RWPE2 (cell line): Measurements from ENCODE around the gene MYO1E.

ENCODE experiments used
- ATAC-seq: fragments of 200-7000 bp; cut with Tn5 transposase; 3 replicates; pipeline ENCODE4 v1.9.1; 2021; ENCODE audit warnings: low read depth
- DNase-seq: peaks from one replicate; pipeline ENCODE4 v3.0.0-alpha.2; 2020; ENCODE audit warnings: low spot score
- H3K27ac ChIP-seq: fragments of 450-650 bp; 2 replicates; pipeline ENCODE4 v1.5.1; 2017; ENCODE audit warnings: mild to moderate bottlenecking; ENCODE audit not compliant: poor library complexity, severe bottlenecking
- H3K27me3 ChIP-seq: fragments of 250-450 bp; sonication (Bioruptor Pico); 2 replicates; pipeline ENCODE4 v1.5.1; 2021; ENCODE audit warnings: mild to moderate bottlenecking, moderate library complexity; ENCODE audit not compliant: insufficient read depth, poor library complexity, severe bottlenecking
- H3K36me3 ChIP-seq: fragments of 250-450 bp; sonication (Bioruptor Pico); 2 replicates; pipeline ENCODE4 v1.5.1; 2020; ENCODE audit warnings: low read depth, mild to moderate bottlenecking, moderate library complexity
- H3K4me1 ChIP-seq: fragments of 250-450 bp; sonication (Bioruptor Pico); 2 replicates; pipeline ENCODE4 v1.5.1; 2021; ENCODE audit warnings: mild to moderate bottlenecking, moderate library complexity; ENCODE audit not compliant: insufficient read depth, poor library complexity, severe bottlenecking
- H3K4me3 ChIP-seq: fragments of 250-450 bp; sonication (Bioruptor Pico); 2 replicates; pipeline ENCODE4 v1.5.1; 2021; ENCODE audit warnings: mild to moderate bottlenecking, moderate library complexity; ENCODE audit not compliant: severe bottlenecking
- H3K9me3 ChIP-seq: fragments of 250-450 bp; sonication (Bioruptor Pico); 2 replicates; pipeline ENCODE4 v1.5.1; 2021; ENCODE audit warnings: mild to moderate bottlenecking, moderate library complexity; ENCODE audit not compliant: severe bottlenecking
- TF ChIP-seq, protein P1 (sequence below): fragments of 450-650 bp; IDR thresholded peaks from one replicate; pipeline ENCODE4 v1.5.1; 2017; ENCODE audit warnings: mild to moderate bottlenecking, moderate library complexity; ENCODE audit not compliant: poor library complexity, severe bottlenecking

Gene MYO1E

DNA sequence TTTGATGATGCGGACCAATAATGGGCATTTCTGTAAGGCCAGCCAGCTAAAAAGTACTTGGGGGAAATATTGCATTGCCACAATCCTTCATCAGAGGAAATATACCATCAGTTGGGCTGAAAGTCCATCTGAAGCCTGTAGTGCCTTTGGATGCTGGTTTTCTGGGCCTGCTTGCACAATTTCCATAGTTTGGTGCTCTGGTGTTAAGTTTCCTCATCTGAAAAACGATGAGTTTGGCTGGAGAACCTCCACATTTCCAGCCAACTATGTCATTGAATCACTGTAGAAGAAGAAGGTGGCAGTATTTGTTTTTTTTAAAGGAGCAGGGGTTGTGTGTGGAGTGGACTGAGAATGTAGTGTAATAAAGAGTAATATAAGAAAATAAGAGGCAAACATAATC is 257.6 kb downstream of the MYO1E start:
- no peaks in the 10 kb centered on the region for H3K9me3 ChIP-seq
- no peak overlapping the region for H3K27ac ChIP-seq
- no peak for ATAC-seq
- H3K36me3 ChIP-seq: peaks cover 98% of the 10 kb centered on the region
- no peak overlapping the region for H3K4me3 ChIP-seq
- no peaks in the 10 kb centered on the region for H3K27me3 ChIP-seq
- no peak for DNase-seq
- TF ChIP-seq, protein P1, sequence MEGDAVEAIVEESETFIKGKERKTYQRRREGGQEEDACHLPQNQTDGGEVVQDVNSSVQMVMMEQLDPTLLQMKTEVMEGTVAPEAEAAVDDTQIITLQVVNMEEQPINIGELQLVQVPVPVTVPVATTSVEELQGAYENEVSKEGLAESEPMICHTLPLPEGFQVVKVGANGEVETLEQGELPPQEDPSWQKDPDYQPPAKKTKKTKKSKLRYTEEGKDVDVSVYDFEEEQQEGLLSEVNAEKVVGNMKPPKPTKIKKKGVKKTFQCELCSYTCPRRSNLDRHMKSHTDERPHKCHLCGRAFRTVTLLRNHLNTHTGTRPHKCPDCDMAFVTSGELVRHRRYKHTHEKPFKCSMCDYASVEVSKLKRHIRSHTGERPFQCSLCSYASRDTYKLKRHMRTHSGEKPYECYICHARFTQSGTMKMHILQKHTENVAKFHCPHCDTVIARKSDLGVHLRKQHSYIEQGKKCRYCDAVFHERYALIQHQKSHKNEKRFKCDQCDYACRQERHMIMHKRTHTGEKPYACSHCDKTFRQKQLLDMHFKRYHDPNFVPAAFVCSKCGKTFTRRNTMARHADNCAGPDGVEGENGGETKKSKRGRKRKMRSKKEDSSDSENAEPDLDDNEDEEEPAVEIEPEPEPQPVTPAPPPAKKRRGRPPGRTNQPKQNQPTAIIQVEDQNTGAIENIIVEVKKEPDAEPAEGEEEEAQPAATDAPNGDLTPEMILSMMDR: no peak
- no peaks in the 10 kb centered on the region for H3K4me1 ChIP-seq

DNA sequence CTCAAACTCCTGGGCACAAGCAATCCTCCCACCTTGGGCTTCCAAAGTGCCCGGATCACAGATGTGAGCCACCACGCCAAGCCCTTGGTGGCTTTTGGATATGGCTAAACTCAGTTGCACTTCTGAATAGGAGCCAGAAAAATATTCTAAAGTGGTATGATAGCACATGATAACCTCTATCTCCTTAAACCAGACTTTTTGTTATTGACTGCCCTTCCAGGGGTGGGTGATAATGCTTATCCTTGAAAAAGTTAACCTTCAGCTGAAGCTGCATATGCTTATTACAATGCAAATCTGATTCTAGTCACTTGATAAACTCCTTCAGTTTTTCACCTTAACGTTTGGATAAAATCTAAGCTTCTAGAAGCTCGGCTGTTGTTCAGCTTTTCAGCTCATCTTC is 261.4 kb downstream of the MYO1E start:
- H3K9me3 ChIP-seq: no peaks in the 10 kb centered on the region
- H3K4me1 ChIP-seq: peaks cover 8% of the 10 kb centered on the region
- TF ChIP-seq, protein P1: no peak
- H3K27ac ChIP-seq: no peak overlapping the region
- no peaks in the 10 kb centered on the region for H3K27me3 ChIP-seq
- H3K4me3 ChIP-seq: no peak overlapping the region
- H3K36me3 ChIP-seq: peaks cover 98% of the 10 kb centered on the region
- ATAC-seq (no peak), DNase-seq (no peak)

DNA sequence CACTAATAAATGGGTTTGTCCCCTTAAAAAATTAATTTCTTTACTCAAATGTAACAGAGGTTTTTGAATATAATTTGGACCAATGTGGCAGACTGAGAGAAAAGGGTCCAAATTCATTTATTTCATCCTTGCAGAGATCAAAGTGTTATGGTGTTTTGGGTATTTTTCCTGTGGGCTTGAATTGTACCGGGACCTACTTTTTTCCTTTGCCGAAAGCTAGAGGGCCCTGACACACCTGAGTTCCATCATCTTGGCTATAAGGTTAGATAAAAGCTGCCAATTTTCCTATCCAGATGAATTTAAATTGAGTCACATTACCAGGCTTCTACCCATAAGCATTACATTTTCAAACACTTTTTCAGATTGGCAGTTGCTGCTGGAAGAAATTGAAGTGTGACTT is 266.8 kb downstream of the MYO1E start:
- ATAC-seq (peak; percentile 12; the same call in 1 of the 3 replicates), DNase-seq (no peak)
- peak overlapping the region; percentile 67 for H3K27ac ChIP-seq
- peaks cover 11% of the 10 kb centered on the region for H3K4me1 ChIP-seq
- H3K27me3 ChIP-seq: no peaks in the 10 kb centered on the region
- peaks cover 55% of the 10 kb centered on the region for H3K36me3 ChIP-seq
- TF ChIP-seq, protein P1: peak; percentile 82
- H3K9me3 ChIP-seq: no peaks in the 10 kb centered on the region
- H3K4me3 ChIP-seq: peak overlapping the region; percentile 87

DNA sequence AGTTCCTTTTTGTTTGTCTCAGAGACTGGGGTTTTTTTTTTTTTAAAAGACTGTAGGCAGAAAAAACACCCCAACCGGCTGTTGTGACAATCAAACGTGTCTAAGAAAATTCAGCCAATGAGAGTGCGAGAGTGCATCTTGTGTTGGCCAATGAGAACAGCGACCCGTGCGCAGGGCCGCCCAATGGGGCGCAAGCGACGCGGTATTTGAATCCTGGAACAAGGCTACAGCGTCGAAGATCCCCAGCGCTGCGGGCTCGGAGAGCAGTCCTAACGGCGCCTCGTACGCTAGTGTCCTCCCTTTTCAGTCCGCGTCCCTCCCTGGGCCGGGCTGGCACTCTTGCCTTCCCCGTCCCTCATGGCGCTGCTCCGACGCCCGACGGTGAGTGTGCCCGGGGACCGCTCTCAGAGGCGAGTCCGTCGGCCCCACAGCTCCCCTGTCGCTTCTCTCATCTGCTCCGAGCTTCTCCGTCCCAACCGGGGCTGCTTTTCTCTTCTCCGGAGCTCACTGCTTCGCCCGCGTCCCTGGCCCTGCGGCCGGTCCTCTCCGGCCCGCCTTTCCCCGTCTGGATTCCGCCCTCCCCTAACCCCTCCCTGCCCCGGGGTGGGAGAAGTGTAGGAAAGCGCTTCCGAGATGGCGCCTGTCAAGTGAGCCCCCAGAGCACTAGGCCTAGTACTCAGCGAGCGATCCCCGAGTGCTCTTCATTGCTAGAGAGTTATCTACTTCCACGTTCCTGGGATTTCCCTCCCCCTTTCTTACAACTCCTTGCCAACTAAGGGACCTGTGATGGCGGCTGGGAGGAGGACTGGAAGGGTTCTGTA is 267.5 kb downstream of the MYO1E start, which contains the start of gene CCNB2:
TSS of gene CCNB2 (plus strand) at position 235 of the 821 bp plus-strand sequence. CDS start at position 358, 123 bp downstream.
- Histone ChIP-seq H3K36me3 (peaks cover 48% of the 10 kb centered on the region), H3K9me3 (no peaks in the 10 kb centered on the region), H3K27ac (peak within 1 kb of the TSS; percentile 67), H3K4me3 (peak within 1 kb of the TSS; percentile 87), H3K4me1 (peaks cover 11% of the 10 kb centered on the region), H3K27me3 (no peaks in the 10 kb centered on the region)
- DNase-seq (peak; percentile 91), ATAC-seq (peak; percentile 98)
- TF ChIP-seq, protein P1: no peak

DNA sequence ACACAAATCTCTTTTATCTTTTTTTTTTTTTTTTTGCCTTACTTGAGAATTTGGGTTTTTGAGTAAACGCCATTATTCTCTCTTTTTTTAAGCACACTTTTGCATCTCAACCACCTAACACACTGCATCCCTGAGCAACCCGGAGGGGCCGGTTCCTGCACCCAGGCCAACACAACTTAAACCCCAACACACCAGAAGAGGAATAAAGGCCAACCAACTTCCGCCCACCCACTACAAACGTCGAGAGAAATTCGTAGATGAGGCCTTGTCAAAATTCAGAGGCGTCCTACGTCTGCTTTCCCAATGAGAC is 268.1 kb downstream of the MYO1E start:
- Histone ChIP-seq H3K9me3 (no peaks in the 10 kb centered on the region), H3K27ac (peak overlapping the region; percentile 67), H3K4me1 (peaks cover 11% of the 10 kb centered on the region), H3K36me3 (peaks cover 42% of the 10 kb centered on the region), H3K4me3 (peak overlapping the region; percentile 87), H3K27me3 (no peaks in the 10 kb centered on the region)
- DNase-seq (no peak), ATAC-seq (no peak)
- TF ChIP-seq, protein P1: no peak
